Trophoblast cell (in vitro differentiated cells and primary cell): ENCODE measurements around the gene DHRSX.
"Not testable (repeated sequence)": the region's sequence is repeated elsewhere in the genome, so short reads cannot be mapped to it uniquely, and the experiment has no call there.

ENCODE experiments used
- DNase-seq, 2 donors: peaks; one replicate each; pipeline ENCODE4 v3.0.0-alpha.2; 2016
- H2AFZ ChIP-seq: 2 replicates; pipeline ENCODE4 v1.6.1; 2013; ENCODE audit warnings: low read length, moderate library complexity, mild to moderate bottlenecking; ENCODE audit not compliant: insufficient read depth, poor library complexity
- H2AK5ac ChIP-seq: 2 replicates; pipeline ENCODE4 v1.6.1; 2013; ENCODE audit warnings: mild to moderate bottlenecking, low read length
- H2BK120ac ChIP-seq: 2 replicates; pipeline ENCODE4 v1.6.1; 2013; ENCODE audit warnings: low read length, mild to moderate bottlenecking, moderate library complexity; ENCODE audit not compliant: insufficient read depth, poor library complexity
- H2BK12ac ChIP-seq: 2 replicates; pipeline ENCODE4 v1.6.1; 2013; ENCODE audit warnings: mild to moderate bottlenecking, low read length, moderate library complexity
- H2BK5ac ChIP-seq: 2 replicates; pipeline ENCODE4 v1.6.1; 2013; ENCODE audit warnings: low read length, low read depth, moderate library complexity, mild to moderate bottlenecking; ENCODE audit not compliant: poor library complexity
- H3K14ac ChIP-seq: 2 replicates; pipeline ENCODE4 v1.6.1; 2013; ENCODE audit warnings: mild to moderate bottlenecking, low read length
- H3K18ac ChIP-seq: 2 replicates; pipeline ENCODE4 v1.6.1; 2013; ENCODE audit warnings: mild to moderate bottlenecking, low read length
- H3K23ac ChIP-seq: 2 replicates; pipeline ENCODE4 v1.6.1; 2013; ENCODE audit warnings: low read length
- H3K27ac ChIP-seq: 2 replicates; pipeline ENCODE4 v1.5.1; 2013; ENCODE audit warnings: low read depth, mild to moderate bottlenecking, inconsistent platforms, low read length, moderate library complexity
- H3K27me3 ChIP-seq: 2 replicates; pipeline ENCODE4 v1.6.1; 2013; ENCODE audit warnings: inconsistent platforms, mild to moderate bottlenecking, low read length, moderate library complexity; ENCODE audit not compliant: insufficient read depth
- H3K36me3 ChIP-seq, 2 experiments: 1 replicate in 1 of 2; 2 replicates in 1 of 2; pipeline ENCODE4 v1.6.1; 2013; ENCODE audit warnings: low read length in 2 of 2, mild to moderate bottlenecking in 2 of 2, moderate library complexity in 1 of 2; ENCODE audit not compliant: insufficient read depth in 2 of 2, control insufficient read depth in 1 of 2
- H3K4ac ChIP-seq: 2 replicates; pipeline ENCODE4 v1.6.1; 2013; ENCODE audit warnings: low read depth, mild to moderate bottlenecking, low read length, moderate library complexity
- H3K4me1 ChIP-seq, 2 experiments: 1 replicate in 1 of 2; 2 replicates in 1 of 2; pipeline ENCODE4 v1.6.1; 2013; ENCODE audit warnings: low read length in 2 of 2, mild to moderate bottlenecking in 2 of 2, moderate library complexity in 1 of 2; ENCODE audit not compliant: insufficient read depth in 2 of 2, control insufficient read depth in 1 of 2
- H3K4me2 ChIP-seq: 2 replicates; pipeline ENCODE4 v1.6.1; 2013; ENCODE audit warnings: inconsistent platforms, mild to moderate bottlenecking, low read length, moderate library complexity
- H3K4me3 ChIP-seq: 2 replicates; pipeline ENCODE4 v1.5.1; 2013; ENCODE audit warnings: mild to moderate bottlenecking, low read depth, low read length, inconsistent platforms
- H3K79me1 ChIP-seq: one replicate; pipeline ENCODE4 v1.6.1; 2013; ENCODE audit warnings: low read length
- H3K79me2 ChIP-seq: 2 replicates; pipeline ENCODE4 v1.6.1; 2013; ENCODE audit warnings: low read length, mild to moderate bottlenecking; ENCODE audit not compliant: control insufficient read depth, insufficient read depth, poor library complexity
- H3K9ac ChIP-seq: 2 replicates; pipeline ENCODE4 v1.6.1; 2013; ENCODE audit warnings: mild to moderate bottlenecking, low read length
- H3K9me3 ChIP-seq: 2 replicates; pipeline ENCODE4 v1.6.1; 2013; ENCODE audit warnings: low read depth, mild to moderate bottlenecking, control low read depth, inconsistent platforms, low read length; ENCODE audit not compliant: insufficient read depth
- H4K12ac ChIP-seq: 2 replicates; pipeline ENCODE4 v1.6.1; 2013; ENCODE audit warnings: low read depth, mild to moderate bottlenecking, low read length, moderate library complexity
- H4K8ac ChIP-seq: 2 replicates; pipeline ENCODE4 v1.6.1; 2013; ENCODE audit warnings: low read depth, mild to moderate bottlenecking, low read length, moderate library complexity
- H4K91ac ChIP-seq: one replicate; pipeline ENCODE4 v1.6.1; 2013; ENCODE audit warnings: low read depth, mild to moderate bottlenecking, low read length, moderate library complexity
- WGBS: extraction: QIAGEN DNeasy Blood & Tissue Kit; methylation state at CpG from one replicate; pipeline ENCODE4 v1.1.7; 2013; ENCODE audit warnings: missing lambda C conversion rate; ENCODE audit not compliant: insufficient read length, insufficient coverage; ENCODE audit errors: extremely low coverage; 5-methylcytosine and 5-hydroxymethylcytosine counted together

The DHRSX gene

DNA sequence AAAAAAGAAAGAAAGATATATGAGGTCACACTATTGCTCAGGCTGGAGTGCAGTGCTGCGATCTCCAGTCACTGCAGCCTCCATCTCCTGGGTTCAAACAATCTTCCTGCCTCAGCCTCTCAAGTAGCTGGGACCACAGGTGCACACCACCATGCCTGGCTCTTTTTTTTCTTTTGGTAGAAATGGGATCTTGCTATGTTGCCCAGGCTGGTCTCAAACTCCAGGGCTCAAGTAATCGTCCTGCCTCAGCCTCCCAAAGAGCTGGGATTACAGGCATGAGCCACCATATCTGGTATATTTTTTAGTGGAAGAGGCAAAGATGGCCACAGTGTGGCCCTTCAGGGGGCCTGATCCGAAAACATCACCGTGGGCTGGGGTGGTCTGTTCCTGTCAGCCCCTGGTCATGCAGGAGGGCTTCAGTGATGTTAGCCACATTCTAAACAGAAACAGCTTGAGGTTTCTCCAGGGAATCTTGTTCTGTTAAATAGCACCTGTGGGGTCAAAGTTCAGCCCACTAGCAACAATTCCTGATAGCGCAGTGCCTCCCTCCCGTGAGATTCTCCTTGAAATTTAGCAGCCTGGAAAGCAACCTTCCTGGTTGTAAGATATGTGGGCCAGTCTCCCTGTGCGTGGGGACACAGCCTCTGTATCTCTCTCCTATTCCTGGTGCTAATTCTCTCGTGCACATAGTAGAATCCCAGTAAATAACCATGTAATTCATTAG lies 7.3 kb upstream of the DHRSX start:
- no CpG with 5 or more reads among the region's 8 CpGs for WGBS
- H2AFZ ChIP-seq = no peak overlapping the region
- H3K23ac ChIP-seq = no peak overlapping the region
- no peak overlapping the region for H2BK120ac ChIP-seq
- H3K9ac ChIP-seq = no peak overlapping the region
- H3K27me3 ChIP-seq = no peaks in the 10 kb centered on the region
- H3K14ac ChIP-seq = no peak overlapping the region
- H3K79me2 ChIP-seq = no peaks in the 10 kb centered on the region
- H3K27ac ChIP-seq = no peak overlapping the region
- H4K8ac ChIP-seq = no peak overlapping the region
- no peaks in the 10 kb centered on the region for H3K79me1 ChIP-seq
- no peak overlapping the region for H2BK12ac ChIP-seq
- no peak for DNase-seq
- no peak overlapping the region for H2BK5ac ChIP-seq
- H3K4me3 ChIP-seq = no peak overlapping the region
- no peak overlapping the region for H3K18ac ChIP-seq
- no peak overlapping the region for H4K91ac ChIP-seq
- H4K12ac ChIP-seq = no peak overlapping the region
- H3K9me3 ChIP-seq = no peaks in the 10 kb centered on the region
- H2AK5ac ChIP-seq = no peak overlapping the region
- no peak overlapping the region for H3K4me2 ChIP-seq
- H3K36me3 ChIP-seq = no peaks in the 10 kb centered on the region
- peaks cover 3 to 5% of the 10 kb centered on the region in 2 experiments for H3K4me1 ChIP-seq
- H3K4ac ChIP-seq = no peak overlapping the region

- Histone ChIP-seq H3K14ac (no peak overlapping the region), H2AK5ac (no peak overlapping the region), H3K27ac (no peak overlapping the region), H4K12ac (no peak overlapping the region), H3K79me1 (peaks cover 4% of the 10 kb centered on the region), H3K4ac (no peak overlapping the region), H3K79me2 (no peaks in the 10 kb centered on the region), H4K91ac (no peak overlapping the region), H3K36me3 (no peaks in the 10 kb centered on the region), H2AFZ (no peak overlapping the region), H3K4me1 (peaks cover 6 to 8% of the 10 kb centered on the region in 2 experiments), H3K4me3 (no peak overlapping the region), H3K9me3 (no peaks in the 10 kb centered on the region), H4K8ac (no peak overlapping the region), H3K18ac (no peak overlapping the region), H3K9ac (no peak overlapping the region), H2BK5ac (no peak overlapping the region), H2BK12ac (no peak overlapping the region), H3K23ac (no peak overlapping the region), H3K4me2 (no peak overlapping the region), H2BK120ac (no peak overlapping the region), H3K27me3 (no peaks in the 10 kb centered on the region)
- peak in 1 of 2 donors; percentile 5 for DNase-seq
- no CpG with 5 or more reads among the region's 3 CpGs for WGBS
Measured at GRCh38 chrX:2507196-2507595, 6.4 kb upstream of the DHRSX start.

DNA sequence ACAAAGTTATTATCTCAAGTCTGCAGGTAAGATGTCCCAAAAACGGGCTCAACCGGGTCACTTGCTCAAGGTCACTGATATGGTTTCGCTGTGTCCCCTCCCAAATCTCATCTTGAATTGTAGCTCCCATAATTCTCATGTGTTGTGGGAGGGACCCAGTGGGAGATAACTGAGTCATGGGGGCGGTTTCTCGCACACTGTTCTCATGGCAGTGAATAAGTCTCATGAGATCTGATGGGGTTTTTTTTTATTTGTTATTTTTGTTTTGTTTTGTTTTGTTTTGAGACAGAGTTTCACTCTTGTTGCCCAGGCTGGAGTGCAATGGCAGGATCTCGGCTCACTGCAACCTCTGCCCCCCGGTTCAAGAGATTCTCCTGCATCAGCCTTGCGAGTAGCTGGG lies 4.6 kb upstream of the DHRSX start:
- H3K14ac ChIP-seq, H4K8ac ChIP-seq, H2BK12ac ChIP-seq, H3K9ac ChIP-seq, H3K4me3 ChIP-seq, H4K12ac ChIP-seq, DNase-seq, H3K27ac ChIP-seq, H3K4ac ChIP-seq, H2BK5ac ChIP-seq, H3K36me3 ChIP-seq, H2AK5ac ChIP-seq, H2BK120ac ChIP-seq, H3K18ac ChIP-seq, H4K91ac ChIP-seq, H3K23ac ChIP-seq, H3K27me3 ChIP-seq, H2AFZ ChIP-seq, H3K9me3 ChIP-seq, H3K79me2 ChIP-seq, H3K4me2 ChIP-seq: not testable (repeated sequence)
- no CpG with 5 or more reads among the region's 8 CpGs for whole genome bisulfite sequencing
- Histone ChIP-seq H3K4me1 (peaks cover 10 to 17% of the 10 kb centered on the region in 2 experiments), H3K79me1 (peaks cover 17% of the 10 kb centered on the region)

DNA sequence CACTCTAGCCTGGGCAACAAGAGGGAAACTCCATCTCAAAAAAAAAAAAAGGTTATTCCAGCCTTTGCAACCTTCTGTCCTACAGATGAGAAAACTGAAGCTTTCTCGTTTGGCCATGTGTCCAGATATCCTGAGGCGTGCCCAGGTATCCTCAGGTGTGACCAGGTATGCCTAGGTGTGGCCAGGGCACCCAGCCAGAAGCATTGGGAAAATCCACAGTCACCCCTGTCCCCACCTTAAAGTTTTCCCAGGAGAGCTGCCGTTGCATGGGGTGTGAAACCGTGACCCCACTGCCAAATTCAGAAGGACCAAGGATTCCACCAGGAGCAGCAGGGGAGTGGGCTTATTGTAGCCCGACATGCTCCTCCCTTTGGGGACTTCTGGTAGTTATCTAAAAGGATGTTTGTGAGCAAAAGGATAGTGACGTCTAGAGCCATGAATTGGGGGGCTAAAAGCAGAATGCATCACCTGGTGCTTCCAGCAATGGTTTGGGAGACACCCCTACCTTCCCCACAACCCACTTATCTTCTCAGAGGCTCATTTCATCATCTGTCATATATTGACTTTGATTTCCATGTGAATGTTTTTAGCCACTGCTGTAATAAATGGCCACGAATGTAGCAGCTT lies 4.0 kb upstream of the DHRSX start:
- Histone ChIP-seq H3K4ac (no peak overlapping the region), H3K14ac (no peak overlapping the region), H3K36me3 (no peaks in the 10 kb centered on the region), H2AK5ac (no peak overlapping the region), H3K79me1 (peaks cover 22% of the 10 kb centered on the region), H2BK5ac (no peak overlapping the region), H2BK120ac (no peak overlapping the region), H3K23ac (no peak overlapping the region), H3K79me2 (peaks cover 9% of the 10 kb centered on the region), H2BK12ac (no peak overlapping the region), H3K27ac (no peak overlapping the region), H3K9me3 (no peaks in the 10 kb centered on the region), H3K4me1 (peaks cover 10 to 17% of the 10 kb centered on the region in 2 experiments), H4K8ac (no peak overlapping the region), H4K12ac (no peak overlapping the region), H3K9ac (no peak overlapping the region), H4K91ac (no peak overlapping the region), H3K4me3 (no peak overlapping the region), H2AFZ (no peak overlapping the region), H3K18ac (no peak overlapping the region), H3K4me2 (no peak overlapping the region), H3K27me3 (no peaks in the 10 kb centered on the region)
- no CpG with 5 or more reads among the region's 7 CpGs for whole genome bisulfite sequencing
- DNase-seq = no peak
